Parathyroid adenoma (tissue), 2 donors: ENCODE results near the gene ACTN2.

ENCODE experiments used
- H2AFZ ChIP-seq: fragments of 300-600 bp; sonication (generic); one replicate; pipeline ENCODE4 v1.7.0; 2017; ENCODE audit warnings: antibody characterized with exemption, mild to moderate bottlenecking
- H3K27ac ChIP-seq: fragments of 300-600 bp; sonication (generic); one replicate; pipeline ENCODE4 v1.7.0; 2017
- H3K27me3 ChIP-seq: fragments of 300-600 bp; sonication (generic); one replicate; pipeline ENCODE4 v1.7.0; 2017; ENCODE audit warnings: low read length; ENCODE audit not compliant: control insufficient read depth, insufficient read depth
- H3K36me3 ChIP-seq: fragments of 300-600 bp; sonication (generic); one replicate; pipeline ENCODE4 v1.7.0; 2017; ENCODE audit warnings: low read length; ENCODE audit not compliant: control insufficient read depth, insufficient read depth
- H3K4me1 ChIP-seq: fragments of 300-600 bp; sonication (generic); one replicate; pipeline ENCODE4 v1.7.0; 2017; ENCODE audit warnings: control low read depth
- H3K4me2 ChIP-seq: fragments of 300-600 bp; sonication (generic); one replicate; pipeline ENCODE4 v1.7.0; 2017; ENCODE audit warnings: low read length
- H3K4me3 ChIP-seq: fragments of 300-600 bp; sonication (generic); one replicate; pipeline ENCODE4 v1.7.0; 2017; ENCODE audit warnings: low read depth, low read length
- H3K79me2 ChIP-seq: fragments of 300-600 bp; sonication (generic); one replicate; pipeline ENCODE4 v1.7.0; 2017; ENCODE audit warnings: control low read depth
- H3K9ac ChIP-seq: fragments of 300-600 bp; sonication (generic); one replicate; pipeline ENCODE4 v1.7.0; 2017; ENCODE audit warnings: mild to moderate bottlenecking
- H3K9me3 ChIP-seq: fragments of 300-600 bp; sonication (generic); one replicate; pipeline ENCODE4 v1.7.0; 2017; ENCODE audit warnings: low read length; ENCODE audit not compliant: control insufficient read depth
- TF ChIP-seq, protein P1 (sequence below): fragments of 300-600 bp; sonication (generic); IDR thresholded peaks from one replicate; pipeline ENCODE4 v1.7.0; 2017; ENCODE audit warnings: antibody characterized with exemption, mild to moderate bottlenecking
- donor health status: primary hyperparathyroidism.

The ACTN2 gene

DNA sequence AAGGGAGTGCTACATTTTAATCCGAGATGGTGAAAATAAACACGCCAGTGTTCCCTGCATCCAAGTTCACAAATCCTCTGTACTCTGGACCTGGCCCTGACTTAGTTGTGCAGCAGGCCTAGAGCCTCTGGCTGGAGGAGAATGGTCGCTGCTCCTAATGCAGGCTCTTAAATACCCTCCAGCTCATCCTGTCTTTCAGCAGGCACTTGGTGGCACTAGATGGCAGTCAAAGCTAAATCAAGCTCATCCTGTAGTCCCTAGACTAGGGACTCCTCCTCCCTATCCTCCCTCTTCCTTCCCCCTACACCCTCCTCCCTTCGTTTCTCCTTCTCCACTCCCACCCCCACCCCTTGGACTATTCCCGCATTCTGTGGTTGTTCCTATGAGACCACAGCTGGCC, 67.2 kb downstream of the ACTN2 start:
- H3K9ac ChIP-seq = no peak overlapping the region
- no peak overlapping the region for H3K4me3 ChIP-seq
- H3K4me2 ChIP-seq = no peak overlapping the region
- no peaks in the 10 kb centered on the region for H3K36me3 ChIP-seq
- H3K79me2 ChIP-seq = no peaks in the 10 kb centered on the region
- H3K4me1 ChIP-seq = no peaks in the 10 kb centered on the region
- no peaks in the 10 kb centered on the region for H3K27me3 ChIP-seq
- peak overlapping the region; percentile 42 for H2AFZ ChIP-seq
- H3K27ac ChIP-seq = no peak overlapping the region
- no peaks in the 10 kb centered on the region for H3K9me3 ChIP-seq
- TF ChIP-seq, protein P1, sequence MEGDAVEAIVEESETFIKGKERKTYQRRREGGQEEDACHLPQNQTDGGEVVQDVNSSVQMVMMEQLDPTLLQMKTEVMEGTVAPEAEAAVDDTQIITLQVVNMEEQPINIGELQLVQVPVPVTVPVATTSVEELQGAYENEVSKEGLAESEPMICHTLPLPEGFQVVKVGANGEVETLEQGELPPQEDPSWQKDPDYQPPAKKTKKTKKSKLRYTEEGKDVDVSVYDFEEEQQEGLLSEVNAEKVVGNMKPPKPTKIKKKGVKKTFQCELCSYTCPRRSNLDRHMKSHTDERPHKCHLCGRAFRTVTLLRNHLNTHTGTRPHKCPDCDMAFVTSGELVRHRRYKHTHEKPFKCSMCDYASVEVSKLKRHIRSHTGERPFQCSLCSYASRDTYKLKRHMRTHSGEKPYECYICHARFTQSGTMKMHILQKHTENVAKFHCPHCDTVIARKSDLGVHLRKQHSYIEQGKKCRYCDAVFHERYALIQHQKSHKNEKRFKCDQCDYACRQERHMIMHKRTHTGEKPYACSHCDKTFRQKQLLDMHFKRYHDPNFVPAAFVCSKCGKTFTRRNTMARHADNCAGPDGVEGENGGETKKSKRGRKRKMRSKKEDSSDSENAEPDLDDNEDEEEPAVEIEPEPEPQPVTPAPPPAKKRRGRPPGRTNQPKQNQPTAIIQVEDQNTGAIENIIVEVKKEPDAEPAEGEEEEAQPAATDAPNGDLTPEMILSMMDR = peak; percentile 31

- no peaks in the 10 kb centered on the region for H3K9me3 ChIP-seq
- no peak overlapping the region for H2AFZ ChIP-seq
- H3K36me3 ChIP-seq = no peaks in the 10 kb centered on the region
- H3K79me2 ChIP-seq = no peaks in the 10 kb centered on the region
- H3K9ac ChIP-seq = no peak overlapping the region
- H3K4me2 ChIP-seq = no peak overlapping the region
- H3K4me1 ChIP-seq = no peaks in the 10 kb centered on the region
- no peaks in the 10 kb centered on the region for H3K27me3 ChIP-seq
- H3K27ac ChIP-seq = no peak overlapping the region
- no peak overlapping the region for H3K4me3 ChIP-seq
- TF ChIP-seq, protein P1 = no peak
These were observed 67.7 kb downstream of the ACTN2 start for GRCh38 chr1:236753964-236754363.

DNA sequence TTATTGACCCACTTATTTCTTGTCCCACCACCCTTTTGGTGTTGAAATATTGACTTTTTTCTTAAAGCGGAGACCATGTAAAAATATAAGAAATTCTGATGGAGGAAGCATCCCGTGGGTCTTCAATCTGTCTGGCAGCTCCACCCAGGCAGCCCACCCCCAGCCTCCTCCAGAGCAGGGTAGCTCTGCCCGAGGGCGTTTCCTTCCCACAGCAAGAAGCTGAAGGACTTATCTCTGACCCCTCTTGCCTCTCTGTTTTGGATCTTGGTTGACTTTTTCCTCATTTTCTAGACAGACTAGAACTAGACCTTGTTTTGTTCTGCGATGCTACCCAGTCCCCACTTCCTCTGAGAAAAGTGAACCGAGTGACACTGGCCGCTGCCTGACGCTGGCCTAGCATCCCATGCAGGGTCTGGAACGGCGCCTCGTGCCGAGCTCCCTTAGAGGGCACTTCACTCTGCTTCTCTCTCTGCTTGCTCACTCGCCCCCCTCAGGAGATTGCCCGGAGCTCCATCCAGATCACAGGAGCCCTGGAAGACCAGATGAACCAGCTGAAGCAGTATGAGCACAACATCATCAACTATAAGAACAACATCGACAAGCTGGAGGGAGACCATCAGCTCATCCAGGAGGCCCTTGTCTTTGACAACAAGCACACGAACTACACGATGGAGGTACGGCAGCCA, 68.4 kb downstream of the ACTN2 start:
- Histone ChIP-seq H3K79me2 (no peaks in the 10 kb centered on the region), H3K4me3 (no peak overlapping the region), H3K27me3 (no peaks in the 10 kb centered on the region), H3K4me2 (no peak overlapping the region), H3K9ac (no peak overlapping the region), H3K36me3 (no peaks in the 10 kb centered on the region), H3K4me1 (peaks cover 2% of the 10 kb centered on the region), H2AFZ (no peak overlapping the region), H3K27ac (no peak overlapping the region), H3K9me3 (no peaks in the 10 kb centered on the region)
- TF ChIP-seq, protein P1 = no peak

- H3K9me3 ChIP-seq = no peaks in the 10 kb centered on the region
- no peak overlapping the region for H3K4me3 ChIP-seq
- no peak overlapping the region for H3K9ac ChIP-seq
- TF ChIP-seq, protein P1 = no peak
- no peaks in the 10 kb centered on the region for H3K27me3 ChIP-seq
- peaks cover 2% of the 10 kb centered on the region for H3K4me1 ChIP-seq
- H3K4me2 ChIP-seq = no peak overlapping the region
- H2AFZ ChIP-seq = no peak overlapping the region
- H3K27ac ChIP-seq = no peak overlapping the region
- H3K79me2 ChIP-seq = no peaks in the 10 kb centered on the region
- no peaks in the 10 kb centered on the region for H3K36me3 ChIP-seq
These were observed 71.3 kb downstream of the ACTN2 start for GRCh38 chr1:236757640-236758039.

DNA sequence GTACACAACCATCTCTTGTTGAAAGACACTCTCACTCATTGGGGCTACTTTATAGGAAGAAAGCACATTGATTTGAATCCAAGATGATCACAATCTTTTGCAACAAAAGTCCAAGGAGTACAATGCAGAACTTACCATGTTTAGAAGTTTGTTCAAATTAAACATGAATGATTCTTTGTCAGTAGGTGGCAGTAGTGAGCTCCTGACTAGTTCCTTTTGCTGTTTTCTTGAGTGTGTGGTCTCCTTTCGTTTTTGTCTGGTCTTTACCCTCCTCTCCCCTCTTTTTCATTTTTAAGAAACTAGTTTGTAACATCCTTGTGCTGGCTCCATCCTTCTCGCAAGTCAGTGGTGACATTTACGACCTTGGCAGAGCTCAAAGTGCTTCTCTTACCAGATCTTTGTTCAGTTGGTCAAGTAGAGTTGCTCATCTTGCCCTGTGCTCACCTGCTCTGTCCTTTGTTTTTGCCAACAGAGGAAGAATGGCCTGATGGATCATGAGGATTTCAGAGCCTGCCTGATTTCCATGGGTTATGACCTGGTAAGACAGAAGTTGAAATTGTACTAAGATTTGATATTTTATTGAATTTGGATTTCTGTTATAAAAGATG, 73.1 kb downstream of the ACTN2 start:
- Histone ChIP-seq H3K9ac (no peak overlapping the region), H3K4me1 (peaks cover 2% of the 10 kb centered on the region), H3K4me3 (no peak overlapping the region), H3K36me3 (no peaks in the 10 kb centered on the region), H3K27ac (no peak overlapping the region), H2AFZ (peak overlapping the region; percentile 68), H3K27me3 (no peaks in the 10 kb centered on the region), H3K4me2 (no peak overlapping the region), H3K79me2 (no peaks in the 10 kb centered on the region), H3K9me3 (no peaks in the 10 kb centered on the region)
- TF ChIP-seq, protein P1 = peak; percentile 51
